ENCODE results near the gene EHBP1L1. TPM values are rescaled to one million over a fixed set of nuclear protein-coding genes. Genes with fewer than 3 reads are reported as not detected.

The EHBP1L1 gene
- total RNA-seq, 1 experiment from 2014 or later: 126 TPM

DNA sequence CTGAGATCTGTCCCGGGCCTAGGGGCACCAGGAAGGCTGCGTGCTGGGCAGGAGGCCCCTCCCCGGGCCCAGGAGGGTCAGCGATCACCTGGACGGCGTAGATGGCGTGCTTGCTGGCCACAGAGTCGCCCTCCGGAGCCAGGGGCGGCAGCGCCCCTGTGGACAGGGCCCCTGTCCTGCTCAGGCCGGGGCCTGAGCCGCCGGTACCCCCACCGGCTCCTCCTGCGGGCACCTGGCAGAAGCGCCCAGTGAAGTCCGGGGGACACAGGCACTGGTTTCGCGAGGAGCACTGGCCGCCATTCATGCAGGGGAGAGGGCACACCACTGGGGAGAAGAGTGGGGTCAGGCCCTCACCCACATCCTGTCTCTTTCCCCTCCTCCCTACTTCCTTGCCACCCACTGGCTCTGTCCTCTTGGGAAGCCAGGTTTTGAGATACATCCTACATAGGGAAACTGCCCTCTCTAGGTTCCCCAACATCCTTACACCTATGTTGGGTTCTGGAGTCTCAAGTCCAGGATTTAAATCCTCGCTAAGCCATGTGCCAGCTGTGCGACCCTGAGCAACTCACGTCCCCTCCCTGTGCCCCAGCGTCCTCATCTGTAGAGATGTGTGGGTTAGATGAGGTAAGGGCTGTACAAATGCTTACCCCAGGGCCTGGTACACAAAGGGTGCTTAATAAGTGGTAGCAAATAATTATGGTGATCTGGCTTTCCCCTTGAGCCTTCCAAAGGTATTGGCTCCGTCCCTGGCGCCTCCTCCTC lies 21.6 kb upstream of the EHBP1L1 start:
- Histone ChIP-seq H3K9me3 (ENCODE audit: low read length) (no peaks in the 10 kb centered on the region), H2AFZ (ENCODE audit: low read length) (no peak overlapping the region), H4K20me1 (ENCODE audit: low read length) (no peaks in the 10 kb centered on the region), H3K27me3 (ENCODE audit: low read length) (no peaks in the 10 kb centered on the region), H3K27ac (ENCODE audit: low read length) (no peak overlapping the region), H3K4me3 (ENCODE audit: low read length) (no peak overlapping the region), H3F3A (ENCODE audit: low read length, unreplicated experiment) (no peaks in the 10 kb centered on the region), H3K4me2 (ENCODE audit: low read length) (peak overlapping the region; percentile 93; the same call in 1 of the 2 replicates), H3K9me2 (replicated peaks; ENCODE audit: low read length) (no peaks in the 10 kb centered on the region), H3K79me2 (ENCODE audit: low read length) (peaks cover 27% of the 10 kb centered on the region), H3K36me3 (ENCODE audit: low read depth, low read length) (peaks cover 7% of the 10 kb centered on the region; the same call in 1 of the 2 replicates), H3K9ac (ENCODE audit: low read length) (no peak overlapping the region), H3K4me1 (ENCODE audit: insufficient read depth, low read length) (peaks cover 51% of the 10 kb centered on the region)
- DNase-seq (no peak), ATAC-seq (no peak)
- ChIA-PET CTCF (no interaction called here), POLR2A (ENCODE audit: unreplicated experiment) (no interaction called here)
- intact Hi-C loops (cut with micrococcal nuclease): loop anchor here (2.0 kb wide), 1 partner anchor 17 kb away; the partner anchor contains the start of gene ZNRD2
- TF ChIP-seq EZH2 (IDR thresholded peaks at IDR 0.05; ENCODE audit: low read length, unreplicated experiment) (no peak), EZH2phosphoT487 (IDR thresholded peaks at IDR 0.05; ENCODE audit: borderline replicate concordance, low read length) (no peak)
- TF ChIP-seq, protein P1, sequence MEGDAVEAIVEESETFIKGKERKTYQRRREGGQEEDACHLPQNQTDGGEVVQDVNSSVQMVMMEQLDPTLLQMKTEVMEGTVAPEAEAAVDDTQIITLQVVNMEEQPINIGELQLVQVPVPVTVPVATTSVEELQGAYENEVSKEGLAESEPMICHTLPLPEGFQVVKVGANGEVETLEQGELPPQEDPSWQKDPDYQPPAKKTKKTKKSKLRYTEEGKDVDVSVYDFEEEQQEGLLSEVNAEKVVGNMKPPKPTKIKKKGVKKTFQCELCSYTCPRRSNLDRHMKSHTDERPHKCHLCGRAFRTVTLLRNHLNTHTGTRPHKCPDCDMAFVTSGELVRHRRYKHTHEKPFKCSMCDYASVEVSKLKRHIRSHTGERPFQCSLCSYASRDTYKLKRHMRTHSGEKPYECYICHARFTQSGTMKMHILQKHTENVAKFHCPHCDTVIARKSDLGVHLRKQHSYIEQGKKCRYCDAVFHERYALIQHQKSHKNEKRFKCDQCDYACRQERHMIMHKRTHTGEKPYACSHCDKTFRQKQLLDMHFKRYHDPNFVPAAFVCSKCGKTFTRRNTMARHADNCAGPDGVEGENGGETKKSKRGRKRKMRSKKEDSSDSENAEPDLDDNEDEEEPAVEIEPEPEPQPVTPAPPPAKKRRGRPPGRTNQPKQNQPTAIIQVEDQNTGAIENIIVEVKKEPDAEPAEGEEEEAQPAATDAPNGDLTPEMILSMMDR (conservative IDR thresholded peaks at IDR 0.05; ENCODE audit: low read depth, low read length): no peak
- BruUV-seq (replicated peaks): no TSS peak

DNA sequence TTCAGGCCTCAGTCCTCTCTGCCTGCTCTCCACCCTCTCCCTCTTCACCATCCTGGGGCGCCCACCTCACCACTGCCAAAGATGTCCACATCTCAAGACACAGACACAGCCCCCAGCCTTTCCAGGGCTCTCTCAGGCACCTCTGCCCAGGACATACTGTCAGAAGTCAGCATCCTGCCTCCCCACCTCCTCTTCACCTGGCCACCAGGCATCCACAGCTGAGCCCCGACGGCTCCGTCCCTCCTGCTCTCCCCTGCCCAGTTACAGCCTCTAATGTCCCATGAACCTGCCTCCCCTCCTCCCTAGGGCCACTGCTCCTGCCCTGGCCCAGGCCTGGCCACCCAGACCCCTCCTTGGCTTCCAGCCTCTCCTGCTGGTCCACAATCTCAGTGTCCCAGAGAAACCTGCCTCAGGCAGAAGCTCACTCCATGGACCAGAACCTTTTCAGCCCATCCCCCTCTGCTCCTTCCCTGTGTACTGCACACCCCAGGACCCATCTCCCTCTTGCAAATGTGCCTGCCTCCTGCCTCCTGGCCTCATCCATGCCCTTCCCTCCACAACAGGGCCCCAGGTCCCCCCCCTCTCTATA lies 20.9 kb upstream of the EHBP1L1 start:
- peak overlapping the region; percentile 80 for H3K27ac ChIP-seq (ENCODE audit: low read length)
- intact Hi-C loops (cut with micrococcal nuclease): loop anchor here (2.0 kb wide), 1 partner anchor 16 kb away; the partner anchor contains the start of gene ZNRD2

More for the DNA sequence above, 20.9 kb upstream of the EHBP1L1 start:
- peak overlapping the region; percentile 31 for H3K9ac ChIP-seq (ENCODE audit: low read length)
- peaks cover 6% of the 10 kb centered on the region for H3F3A ChIP-seq (ENCODE audit: low read length, unreplicated experiment)
- no peak for TF ChIP-seq EZH2 (IDR thresholded peaks at IDR 0.05; ENCODE audit: low read length, unreplicated experiment)
- TF ChIP-seq EZH2phosphoT487 (IDR thresholded peaks at IDR 0.05; ENCODE audit: borderline replicate concordance, low read length): no peak
- TF ChIP-seq, protein P1 (conservative IDR thresholded peaks at IDR 0.05; ENCODE audit: low read depth, low read length): no peak
- peaks cover 4% of the 10 kb centered on the region; the same call in 1 of the 2 replicates for H3K36me3 ChIP-seq (ENCODE audit: low read depth, low read length)
- ChIA-PET POLR2A (ENCODE audit: unreplicated experiment) (no interaction called here), CTCF (interaction anchor here (0.7 kb wide), 1 partner anchor 19 kb away, joined by 3 read pairs; no protein-coding TSS in a partner anchor)
- H4K20me1 ChIP-seq (ENCODE audit: low read length): no peaks in the 10 kb centered on the region
- BruUV-seq (replicated peaks): no TSS peak
- DNase-seq (no peak), ATAC-seq (no peak)
- no peaks in the 10 kb centered on the region for H3K9me3 ChIP-seq (ENCODE audit: low read length)
- H2AFZ ChIP-seq (ENCODE audit: low read length): no peak overlapping the region
- no peaks in the 10 kb centered on the region for H3K9me2 ChIP-seq (replicated peaks; ENCODE audit: low read length)
- H3K4me3 ChIP-seq (ENCODE audit: low read length): peak overlapping the region; percentile 68
- no peaks in the 10 kb centered on the region for H3K27me3 ChIP-seq (ENCODE audit: low read length)
- H3K4me1 ChIP-seq (ENCODE audit: insufficient read depth, low read length): peaks cover 58% of the 10 kb centered on the region
- peak overlapping the region; percentile 93 for H3K4me2 ChIP-seq (ENCODE audit: low read length)
- peaks cover 27% of the 10 kb centered on the region for H3K79me2 ChIP-seq (ENCODE audit: low read length)
